Left lung (tissue), 10 donors: ENCODE results near the gene PIGL. TPM values are rescaled to one million over a fixed set of nuclear protein-coding genes. Genes with fewer than 3 reads are reported as not detected.
A peak's percentile ranks its signal among the peaks of the same experiment; 100 is the strongest.
"Not testable (repeated sequence)": the region's sequence is repeated elsewhere in the genome, so short reads cannot be mapped to it uniquely, and the experiment has no call there.

Experiments
- ATAC-seq: fragments of 200-7000 bp; cut with Tn5 transposase; one replicate; pipeline ENCODE4 v1.9.1; 2020; ENCODE audit warnings: moderate library complexity
- DNase-seq, 4 donors: peaks; one replicate each; pipeline ENCODE4 v3.0.0-alpha.2; 2013 to 2020
- H3K27ac ChIP-seq, 2 donors: fragments of 200-600 bp; sonication (generic) in 1 of 2; one replicate each; pipeline versions ENCODE4 v1.5.0 to v1.8.0; 2020 to 2021
- H3K27me3 ChIP-seq, 2 donors: fragments of 200-600 bp; sonication (generic) in 1 of 2; one replicate each; pipeline versions ENCODE4 v1.5.0 to v1.8.0; 2020 to 2021
- H3K36me3 ChIP-seq, 2 donors: fragments of 200-600 bp; sonication (generic) in 1 of 2; one replicate each; pipeline versions ENCODE4 v1.5.0 to v1.8.0; 2020 to 2021
- H3K4me1 ChIP-seq, 2 donors: fragments of 200-600 bp; one replicate each; pipeline ENCODE4 v1.8.0; 2021
- H3K4me3 ChIP-seq, 2 donors: fragments of 200-600 bp; sonication (generic) in 1 of 2; one replicate each; pipeline versions ENCODE4 v1.5.0 to v1.8.0; 2020 to 2021; ENCODE audit warnings: mild to moderate bottlenecking in 1 of 2
- H3K9me3 ChIP-seq, 2 donors: fragments of 200-600 bp; sonication (generic) in 1 of 2; one replicate each; pipeline versions ENCODE4 v1.5.0 to v1.8.0; 2020 to 2021
- CTCF ChIP-seq, 2 donors: fragments of 200-600 bp; sonication (generic) in 1 of 2; IDR thresholded peaks; one replicate each; pipeline versions ENCODE4 v1.5.0 to v1.8.0; 2021; ENCODE audit warnings: antibody characterized with exemption in 2 of 2
- intact Hi-C, 2 donors: fragments of 100-400 bp; cut with DNase I; formaldehyde crosslinking; loops; one replicate each; pipeline versions ENCODE4 v1.11.2 to v1.14.2; 2022
- polyA plus RNA-seq, 6 donors: library from polyadenylated mRNA; unstranded; fragments of 120-200 nt; gene quantifications; one replicate each; pipeline ENCODE4 v1.2.1, GENCODE V29; 2013; ENCODE audit not compliant: insufficient read length in 6 of 6
- total RNA-seq, 2 donors: library from RNA; stranded (reverse); fragmentation: NEBNext Ultra II Directional; extraction: Animal tissue kit (Norgen Biotek cat#: 25700); gene quantifications; one replicate each; pipeline ENCODE4 v1.2.1, GENCODE V29; 2021
- donor health status: DM: no; HTN: yes; CAD: no.
- donor health status: DM: no; HTN: no; CAD: no.

PIGL gene
- total and polyA plus RNA-seq, 8 donors: 15.9 to 56.0 (median 40.5) TPM

DNA sequence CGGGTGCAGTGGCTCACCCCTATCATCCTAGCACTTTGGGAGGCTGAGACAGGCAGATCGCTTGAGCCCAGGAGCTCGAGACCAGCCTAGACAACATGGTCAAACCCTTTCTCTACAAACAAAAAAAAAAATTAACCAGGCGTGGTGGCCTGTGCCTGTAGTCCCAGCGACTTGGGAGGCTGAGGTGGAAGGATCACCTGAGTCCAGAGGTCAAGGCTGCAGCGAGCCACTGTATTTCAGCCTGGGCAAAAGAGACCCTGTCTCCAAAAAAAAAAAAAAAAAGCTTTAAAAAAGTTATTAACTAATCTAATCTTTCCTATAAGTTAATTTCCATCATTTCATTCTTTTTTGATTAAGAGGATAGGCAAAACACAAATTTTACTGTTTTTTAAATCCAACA, 4.2 kb upstream of the PIGL start:
- Histone ChIP-seq H3K27ac (no peak overlapping the region), H3K36me3 (no peaks in the 10 kb centered on the region), H3K4me1 (peaks cover 19 to 66% of the 10 kb centered on the region in 2 donors), H3K9me3 (no peaks in the 10 kb centered on the region), H3K4me3 (no peak overlapping the region), H3K27me3 (no peaks in the 10 kb centered on the region)
- intact Hi-C loops: no loop called here
- ATAC-seq: no peak
- no peak for TF ChIP-seq CTCF (IDR thresholded peaks at IDR 0.05)
- DNase-seq: no peak

- no peaks in the 10 kb centered on the region for H3K36me3 ChIP-seq
- ATAC-seq: no peak
- no peak for TF ChIP-seq CTCF (IDR thresholded peaks at IDR 0.05)
- no peaks in the 10 kb centered on the region for H3K9me3 ChIP-seq
- intact Hi-C loops: no loop called here
- no peak for DNase-seq
- H3K27ac ChIP-seq: peak overlapping the region; percentile 98 to 99
- H3K4me3 ChIP-seq: peak overlapping the region; percentile 96
- H3K4me1 ChIP-seq: peaks cover 23 to 65% of the 10 kb centered on the region in 2 donors
- no peaks in the 10 kb centered on the region for H3K27me3 ChIP-seq
Observed at GRCh38 chr17:16214190-16215001, 2.6 kb upstream of the PIGL start.

- Histone ChIP-seq H3K27me3 (no peaks in the 10 kb centered on the region), H3K36me3 (no peaks in the 10 kb centered on the region), H3K4me3 (peak overlapping the region; percentile 96), H3K9me3 (no peaks in the 10 kb centered on the region), H3K4me1 (peaks cover 23 to 60% of the 10 kb centered on the region in 2 donors), H3K27ac (peak overlapping the region; percentile 98 to 99)
- no peak for TF ChIP-seq CTCF (IDR thresholded peaks at IDR 0.05)
- intact Hi-C loops: no loop called here
- peak; percentile 62 for ATAC-seq
- peak in 3 of 4 donors; percentile 29 to 91 (median 61) for DNase-seq
Observed at GRCh38 chr17:16215002-16215272, 2.1 kb upstream of the PIGL start.

DNA sequence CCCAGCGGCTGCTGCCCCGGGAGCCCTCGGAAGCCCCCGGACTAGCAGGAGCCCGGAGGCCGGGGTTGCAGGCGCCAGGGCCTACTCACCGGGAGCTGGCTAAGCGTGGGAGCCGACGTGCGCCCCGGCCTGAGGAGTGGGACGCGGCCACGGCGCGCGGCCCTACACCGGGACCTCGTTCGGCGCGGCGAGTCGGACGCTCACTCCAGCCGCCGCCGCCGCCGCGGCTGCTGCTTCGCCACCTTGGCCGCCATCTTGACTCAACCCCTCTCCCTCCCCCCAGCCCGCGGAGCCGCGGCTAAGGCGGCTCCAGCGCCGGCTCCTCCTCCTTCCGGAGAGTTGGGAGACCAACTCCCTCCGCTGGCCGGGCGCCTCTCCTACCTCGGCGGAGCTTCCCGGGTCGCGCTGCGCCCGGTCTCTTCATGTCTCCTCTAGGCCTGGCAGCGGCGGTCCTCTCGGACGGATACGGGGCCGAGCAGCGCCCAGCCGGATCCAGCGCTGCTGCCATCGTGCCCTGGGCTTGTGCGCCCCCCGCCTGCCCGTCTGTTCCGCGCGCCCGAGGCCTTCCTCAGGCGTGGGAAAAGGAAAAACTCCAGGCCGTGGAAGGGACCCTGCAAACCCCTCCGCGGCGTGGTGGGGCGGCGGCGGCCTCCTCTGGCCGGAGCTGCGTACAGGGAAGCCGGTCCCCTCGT, 1.6 kb upstream of the PIGL start, which contains the start of gene NCOR1:
NCOR1 (minus strand) TSS at position 262 of the 692 bp plus-strand sequence. CDS start 20,965 bp downstream, outside the sequence.
- Histone ChIP-seq H3K27ac (peak within 1 kb of the TSS; percentile 98 to 99), H3K4me3 (peak within 1 kb of the TSS; percentile 96), H3K27me3 (no peaks in the 10 kb centered on the region), H3K36me3 (no peaks in the 10 kb centered on the region), H3K9me3 (no peaks in the 10 kb centered on the region), H3K4me1 (peaks cover 23 to 58% of the 10 kb centered on the region in 2 donors)
- peak; percentile 22 to 23 for TF ChIP-seq CTCF (IDR thresholded peaks at IDR 0.05)
- ATAC-seq (peak; percentile 95), DNase-seq (peak; percentile 90 to 100 (median 96))
- intact Hi-C loops: no loop called here

GRCh38 chr17:16215965-16216316, 1.1 kb upstream of the PIGL start:
- H3K36me3 ChIP-seq: no peaks in the 10 kb centered on the region
- intact Hi-C loops: no loop called here
- H3K9me3 ChIP-seq: no peaks in the 10 kb centered on the region
- TF ChIP-seq CTCF (IDR thresholded peaks at IDR 0.05): no peak
- H3K4me1 ChIP-seq: peaks cover 23 to 55% of the 10 kb centered on the region in 2 donors
- H3K27me3 ChIP-seq: no peaks in the 10 kb centered on the region
- H3K27ac ChIP-seq: peak overlapping the region; percentile 98 to 99
- peak overlapping the region; percentile 96 for H3K4me3 ChIP-seq
- DNase-seq: no peak
- peak; percentile 35 for ATAC-seq

GRCh38 chr17:16216341-16217001, 539 bp upstream of the PIGL start:
- Histone ChIP-seq H3K4me3 (peak overlapping the region; percentile 96), H3K27ac (peak overlapping the region; percentile 98 to 99), H3K4me1 (peaks cover 23 to 55% of the 10 kb centered on the region in 2 donors)
- H3K9me3 ChIP-seq, ATAC-seq, H3K36me3 ChIP-seq, H3K27me3 ChIP-seq, intact Hi-C loops, DNase-seq: not testable (repeated sequence)
